ENCODE data around the gene MARS1.

Gene MARS1

DNA sequence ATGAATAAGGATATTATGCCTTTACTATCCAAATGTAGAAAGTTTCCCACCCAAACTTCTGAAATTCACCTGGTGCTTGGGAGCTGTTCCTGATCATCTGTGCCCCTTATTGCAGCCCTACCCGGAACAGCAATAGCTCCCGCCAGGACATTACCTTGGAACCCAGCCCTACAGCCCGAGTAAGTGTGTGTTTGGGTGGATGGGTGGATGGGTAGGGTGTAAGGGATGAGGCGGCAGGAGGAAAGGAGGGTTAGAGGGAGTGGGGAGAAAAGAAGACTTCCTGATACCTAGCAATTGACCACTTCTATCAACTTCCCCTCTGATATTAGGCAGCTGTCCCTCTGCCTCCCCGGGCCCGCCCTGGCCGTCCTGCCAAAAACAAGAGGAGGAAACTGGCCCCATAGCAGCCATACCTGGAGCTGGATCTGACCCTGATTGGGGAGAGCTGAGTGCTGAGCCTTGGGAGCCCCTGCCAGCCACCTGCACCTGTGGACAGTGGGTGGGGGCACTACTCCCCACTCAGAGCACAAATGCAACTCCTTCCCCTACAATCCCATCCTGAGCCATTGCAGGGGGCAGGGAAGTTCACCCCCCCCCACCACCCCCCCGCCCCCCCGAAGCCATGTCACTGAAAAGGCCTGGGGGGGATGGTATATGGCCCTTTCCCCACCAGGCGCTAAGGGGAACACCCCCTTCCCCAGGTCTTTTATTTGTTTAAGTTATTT is 41.1 kb downstream of the MARS1 start:
- H3K27ac ChIP-seq (ENCODE audit: poor library complexity, severe bottlenecking): no peak overlapping the region
- no peak for DNase-seq (ENCODE audit: low spot score)
- peaks cover under 1% of the 10 kb centered on the region for H3K4me1 ChIP-seq (ENCODE audit: insufficient read depth, poor library complexity, severe bottlenecking)
- H3K9me3 ChIP-seq (ENCODE audit: severe bottlenecking): no peaks in the 10 kb centered on the region
- no peak overlapping the region for H3K4me3 ChIP-seq (ENCODE audit: severe bottlenecking)
- TF ChIP-seq, protein P1, sequence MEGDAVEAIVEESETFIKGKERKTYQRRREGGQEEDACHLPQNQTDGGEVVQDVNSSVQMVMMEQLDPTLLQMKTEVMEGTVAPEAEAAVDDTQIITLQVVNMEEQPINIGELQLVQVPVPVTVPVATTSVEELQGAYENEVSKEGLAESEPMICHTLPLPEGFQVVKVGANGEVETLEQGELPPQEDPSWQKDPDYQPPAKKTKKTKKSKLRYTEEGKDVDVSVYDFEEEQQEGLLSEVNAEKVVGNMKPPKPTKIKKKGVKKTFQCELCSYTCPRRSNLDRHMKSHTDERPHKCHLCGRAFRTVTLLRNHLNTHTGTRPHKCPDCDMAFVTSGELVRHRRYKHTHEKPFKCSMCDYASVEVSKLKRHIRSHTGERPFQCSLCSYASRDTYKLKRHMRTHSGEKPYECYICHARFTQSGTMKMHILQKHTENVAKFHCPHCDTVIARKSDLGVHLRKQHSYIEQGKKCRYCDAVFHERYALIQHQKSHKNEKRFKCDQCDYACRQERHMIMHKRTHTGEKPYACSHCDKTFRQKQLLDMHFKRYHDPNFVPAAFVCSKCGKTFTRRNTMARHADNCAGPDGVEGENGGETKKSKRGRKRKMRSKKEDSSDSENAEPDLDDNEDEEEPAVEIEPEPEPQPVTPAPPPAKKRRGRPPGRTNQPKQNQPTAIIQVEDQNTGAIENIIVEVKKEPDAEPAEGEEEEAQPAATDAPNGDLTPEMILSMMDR (IDR thresholded peaks at IDR 0.05; ENCODE audit: poor library complexity, severe bottlenecking): no peak
- no peaks in the 10 kb centered on the region for H3K27me3 ChIP-seq (ENCODE audit: insufficient read depth, poor library complexity, severe bottlenecking)
- no peak for ATAC-seq (ENCODE audit: low read depth)
- H3K36me3 ChIP-seq (ENCODE audit: low read depth): peaks cover 89% of the 10 kb centered on the region

DNA sequence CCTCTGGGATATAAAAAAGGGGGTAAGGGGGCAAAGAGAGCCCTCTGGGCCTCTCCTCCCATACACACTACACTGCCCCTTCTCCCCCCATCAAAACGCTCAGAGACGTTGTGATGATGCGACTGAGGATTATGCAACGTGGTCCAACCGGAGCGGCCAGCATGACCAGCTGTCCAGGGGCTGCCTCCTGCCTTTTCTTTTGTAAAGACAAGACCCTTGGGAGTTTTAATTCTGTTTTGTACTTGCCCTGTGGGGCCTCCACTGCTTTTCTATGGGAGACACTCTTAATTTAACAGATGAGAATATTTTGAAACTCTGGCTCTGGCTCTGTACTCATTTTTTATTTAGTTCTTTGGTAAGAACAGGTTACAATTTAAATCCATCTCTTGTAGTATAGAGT is 42.0 kb downstream of the MARS1 start:
- H3K27ac ChIP-seq (ENCODE audit: poor library complexity, severe bottlenecking): no peak overlapping the region

DNA sequence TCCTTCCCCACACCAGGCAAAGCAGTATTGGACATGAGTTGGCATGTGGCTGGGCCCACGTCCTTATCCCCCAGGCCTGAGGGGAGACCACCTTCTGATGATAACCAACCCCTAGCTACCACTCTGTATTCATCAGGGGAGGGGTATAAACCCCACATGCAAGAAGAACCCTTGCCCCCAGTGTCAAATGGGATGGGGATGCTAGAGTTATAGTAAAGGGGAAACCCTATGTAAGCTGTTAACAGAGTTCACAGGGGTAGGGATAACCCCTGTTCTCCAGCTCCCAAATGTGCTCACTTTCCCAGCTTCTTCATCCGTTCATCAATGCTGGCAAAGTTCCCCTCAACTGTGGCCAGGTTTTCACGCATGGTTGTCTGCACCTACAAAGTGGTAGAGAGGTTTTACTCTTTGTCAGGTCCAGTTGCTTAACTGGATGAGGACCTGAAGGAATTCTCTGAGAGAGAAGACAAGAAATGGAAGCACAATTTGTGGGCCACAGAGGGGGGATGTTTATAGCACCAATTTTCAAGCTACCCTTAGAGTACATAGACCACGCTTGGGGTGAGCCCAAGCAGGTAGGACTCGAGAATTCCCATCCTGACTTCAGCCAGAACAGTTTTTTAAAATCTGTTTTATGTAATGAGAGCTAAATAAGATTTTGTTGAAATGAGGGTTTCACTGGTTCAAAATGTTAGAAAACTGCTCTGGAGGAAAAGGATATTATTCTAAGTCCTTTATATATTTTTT is 42.7 kb downstream of the MARS1 start:
- H3K27me3 ChIP-seq (ENCODE audit: insufficient read depth, poor library complexity, severe bottlenecking): no peaks in the 10 kb centered on the region
- ATAC-seq (ENCODE audit: low read depth) (no peak), DNase-seq (ENCODE audit: low spot score) (no peak)
- no peak overlapping the region for H3K27ac ChIP-seq (ENCODE audit: poor library complexity, severe bottlenecking)
- TF ChIP-seq, protein P1 (IDR thresholded peaks at IDR 0.05; ENCODE audit: poor library complexity, severe bottlenecking): no peak
- no peak overlapping the region for H3K4me3 ChIP-seq (ENCODE audit: severe bottlenecking)
- no peaks in the 10 kb centered on the region for H3K4me1 ChIP-seq (ENCODE audit: insufficient read depth, poor library complexity, severe bottlenecking)
- no peaks in the 10 kb centered on the region for H3K9me3 ChIP-seq (ENCODE audit: severe bottlenecking)
- H3K36me3 ChIP-seq (ENCODE audit: low read depth): peaks cover 91% of the 10 kb centered on the region

More for the DNA sequence above, 42.0 kb downstream of the MARS1 start:
- no peaks in the 10 kb centered on the region for H3K4me1 ChIP-seq (ENCODE audit: insufficient read depth, poor library complexity, severe bottlenecking)
- TF ChIP-seq, protein P1 (IDR thresholded peaks at IDR 0.05; ENCODE audit: poor library complexity, severe bottlenecking): no peak
- no peak for DNase-seq (ENCODE audit: low spot score)
- no peaks in the 10 kb centered on the region for H3K27me3 ChIP-seq (ENCODE audit: insufficient read depth, poor library complexity, severe bottlenecking)
- no peaks in the 10 kb centered on the region for H3K9me3 ChIP-seq (ENCODE audit: severe bottlenecking)
- peaks cover 89% of the 10 kb centered on the region for H3K36me3 ChIP-seq (ENCODE audit: low read depth)
- H3K4me3 ChIP-seq (ENCODE audit: severe bottlenecking): no peak overlapping the region
- no peak for ATAC-seq (ENCODE audit: low read depth)

DNA sequence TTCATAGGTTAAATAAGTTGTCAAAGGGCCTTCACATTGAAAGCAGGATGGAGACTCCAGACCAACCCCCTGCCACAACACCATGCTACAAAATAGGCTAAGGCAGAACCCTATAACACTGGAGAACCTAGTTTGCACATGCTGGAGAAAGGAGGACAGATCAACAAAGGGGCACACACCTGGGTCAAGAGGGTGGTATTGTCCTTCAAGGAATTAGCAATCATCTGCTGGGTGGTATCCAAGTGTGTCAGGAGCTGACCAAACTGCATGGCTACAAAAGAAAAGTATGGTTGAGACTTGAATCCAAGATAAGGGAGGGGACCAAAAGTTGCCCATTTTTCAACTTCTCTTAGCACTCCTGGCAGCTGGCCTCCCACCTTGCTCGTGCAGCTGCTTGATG is 44.0 kb downstream of the MARS1 start:
- no peaks in the 10 kb centered on the region for H3K4me1 ChIP-seq (ENCODE audit: insufficient read depth, poor library complexity, severe bottlenecking)
- TF ChIP-seq, protein P1 (IDR thresholded peaks at IDR 0.05; ENCODE audit: poor library complexity, severe bottlenecking): no peak
- no peaks in the 10 kb centered on the region for H3K27me3 ChIP-seq (ENCODE audit: insufficient read depth, poor library complexity, severe bottlenecking)
- no peak overlapping the region for H3K27ac ChIP-seq (ENCODE audit: poor library complexity, severe bottlenecking)
- H3K9me3 ChIP-seq (ENCODE audit: severe bottlenecking): no peaks in the 10 kb centered on the region
- no peak overlapping the region for H3K4me3 ChIP-seq (ENCODE audit: severe bottlenecking)
- peaks cover 89% of the 10 kb centered on the region for H3K36me3 ChIP-seq (ENCODE audit: low read depth)
- DNase-seq (ENCODE audit: low spot score) (no peak), ATAC-seq (ENCODE audit: low read depth) (no peak)

DNA sequence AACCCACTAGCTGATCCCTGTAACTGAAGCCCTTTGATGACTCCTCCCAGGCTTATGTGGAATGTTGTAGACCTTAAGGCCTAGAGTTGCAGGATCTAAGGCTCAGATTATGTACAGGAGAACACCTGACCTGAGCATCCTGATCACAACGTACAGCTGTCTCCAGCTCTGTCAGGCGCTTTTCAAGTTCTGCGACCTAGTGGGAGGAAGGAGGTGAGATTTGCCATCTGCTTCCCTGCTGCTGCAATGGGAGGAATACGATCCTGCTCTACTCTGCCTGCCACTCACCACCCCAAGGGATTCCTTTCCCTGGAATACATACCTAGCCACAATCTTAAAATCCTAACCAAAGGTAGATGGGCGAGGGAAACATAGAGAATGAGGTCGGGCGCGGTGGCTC is 45.2 kb downstream of the MARS1 start:
- TF ChIP-seq, protein P1 (IDR thresholded peaks at IDR 0.05; ENCODE audit: poor library complexity, severe bottlenecking): no peak
- Histone ChIP-seq H3K27ac (ENCODE audit: poor library complexity, severe bottlenecking) (no peak overlapping the region), H3K4me1 (ENCODE audit: insufficient read depth, poor library complexity, severe bottlenecking) (no peaks in the 10 kb centered on the region), H3K36me3 (ENCODE audit: low read depth) (peaks cover 84% of the 10 kb centered on the region), H3K27me3 (ENCODE audit: insufficient read depth, poor library complexity, severe bottlenecking) (no peaks in the 10 kb centered on the region), H3K9me3 (ENCODE audit: severe bottlenecking) (no peaks in the 10 kb centered on the region), H3K4me3 (ENCODE audit: severe bottlenecking) (no peak overlapping the region)
- ATAC-seq (ENCODE audit: low read depth) (no peak), DNase-seq (ENCODE audit: low spot score) (no peak)
